ENCODE measurements around the gene ARMH3. TPM values are rescaled to one million over a fixed set of nuclear protein-coding genes. Genes with fewer than 3 reads are reported as not detected.

ARMH3 gene
- total and polyA plus RNA-seq, 2 experiments from 2014 or later, result 8.7 to 11.1 TPM

DNA sequence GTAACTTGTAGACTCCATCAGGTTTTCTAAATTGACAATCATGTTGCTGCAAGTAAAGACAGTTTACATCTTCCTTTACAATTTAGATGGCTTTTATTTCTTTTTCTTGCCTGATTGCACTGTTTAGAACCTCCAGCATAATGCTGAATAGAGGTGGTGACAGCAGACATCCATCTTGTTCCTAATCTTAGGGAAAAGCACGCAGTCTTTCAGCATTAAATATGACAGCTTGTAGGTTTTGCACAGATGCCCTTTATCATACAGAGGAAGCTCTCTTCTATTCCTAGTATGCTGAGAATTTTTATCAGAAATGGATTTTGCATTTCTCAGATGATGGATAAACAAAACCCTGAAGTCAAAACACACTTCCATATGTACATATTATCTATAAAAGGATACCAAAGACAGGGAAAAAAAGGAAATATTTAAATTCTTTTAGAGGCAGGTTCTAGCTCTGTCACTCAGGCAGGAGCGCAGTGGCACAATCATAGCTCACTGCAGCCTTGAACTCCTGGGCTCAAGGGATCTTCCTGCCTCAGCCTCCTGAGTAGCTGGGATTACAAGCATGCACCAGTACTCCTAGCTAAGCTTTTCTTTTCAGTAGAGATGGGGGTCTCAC, 143.3 kb downstream of the ARMH3 start:
- Histone ChIP-seq H3K36me3 (ENCODE audit: insufficient read depth) (no peaks in the 10 kb centered on the region), H4K20me1 (replicated peaks; ENCODE audit: insufficient read depth) (no peaks in the 10 kb centered on the region), H3F3A (replicated peaks; ENCODE audit: low read depth) (no peaks in the 10 kb centered on the region), H3K27ac (ENCODE audit: low read depth) (no peak overlapping the region), H3K27me3 (ENCODE audit: insufficient read depth) (no peaks in the 10 kb centered on the region), H3K4me3 (no peak overlapping the region), H3K4me2 (no peak overlapping the region), H2AFZ (no peak overlapping the region), H3K9me2 (ENCODE audit: insufficient read depth) (no peaks in the 10 kb centered on the region), H3K79me2 (replicated peaks; ENCODE audit: insufficient read depth) (no peaks in the 10 kb centered on the region; the same call in 1 of the 2 replicates), H3K4me1 (ENCODE audit: insufficient read depth) (peaks cover 3% of the 10 kb centered on the region)
- H3K27ac Mint-ChIP-seq, result no peak overlapping the region
- no peaks in the 10 kb centered on the region for H3K9me3 Mint-ChIP-seq
- no peak overlapping the region for H3K4me3 Mint-ChIP-seq
- H3K27me3 Mint-ChIP-seq (ENCODE audit: insufficient read depth, low read depth, poor library complexity), result peaks cover 6% of the 10 kb centered on the region
- peaks cover 15% of the 10 kb centered on the region for H3K4me1 Mint-ChIP-seq
- DNase-seq (ENCODE audit: low spot score), result no peak
- no peak for ATAC-seq
- TF ChIP-seq NANOG (IDR thresholded peaks at IDR 0.05; ENCODE audit: borderline replicate concordance), result no peak
- no peak for TF ChIP-seq CTCF (conservative IDR thresholded peaks at IDR 0.05; ENCODE audit: low read depth in 2 of 2)
- TF ChIP-seq EZH2 (IDR thresholded peaks at IDR 0.05; ENCODE audit: low read depth, unreplicated experiment), result no peak
- no peak for TF ChIP-seq ZNF462 (CRISPR knock-in tag; IDR thresholded peaks at IDR 0.05)
- no peak for TF ChIP-seq REST (IDR thresholded peaks at IDR 0.05; ENCODE audit: unreplicated experiment)
- no peak for TF ChIP-seq ZNF331 (CRISPR knock-in tag; IDR thresholded peaks at IDR 0.05; ENCODE audit: low read depth)
- no peak for TF ChIP-seq ZNF114 (CRISPR knock-in tag; IDR thresholded peaks at IDR 0.05)
- no peak for TF ChIP-seq JUNB (IDR thresholded peaks at IDR 0.05; ENCODE audit: unreplicated experiment)
- TF ChIP-seq CREB1 (CRISPR knock-in tag; IDR thresholded peaks at IDR 0.05; ENCODE audit: low read depth), result no peak
- no peak for TF ChIP-seq POLR2AphosphoS5 (IDR thresholded peaks at IDR 0.05; ENCODE audit: low read depth)
- no peak for TF ChIP-seq EZH2phosphoT487 (IDR thresholded peaks at IDR 0.05; ENCODE audit: unreplicated experiment)
- H3K36me3 Mint-ChIP-seq (ENCODE audit: low read depth), result no peaks in the 10 kb centered on the region
